GM12878 (cell line): ENCODE measurements around the gene LGALS1. TPM values are rescaled to one million over a fixed set of nuclear protein-coding genes. Genes with fewer than 3 reads are reported as not detected.
A peak's percentile ranks its signal among the peaks of the same experiment; 100 is the strongest.

Experiments
- ASH2L ChIP-seq: fragments of 300-600, 200-600 bp; sonication (generic); IDR thresholded peaks from 2 replicates; pipeline ENCODE4 v1.6.1; 2017; ENCODE audit warnings: low read depth, mild to moderate bottlenecking, borderline replicate concordance
- ATF2 ChIP-seq: IDR thresholded peaks from 2 replicates; pipeline ENCODE4 v1.6.1; 2012; ENCODE audit warnings: low read length, inconsistent platforms
- BACH1 ChIP-seq: fragments of 450-650 bp; IDR thresholded peaks from 2 replicates; pipeline ENCODE4 v1.6.1; 2017; ENCODE audit warnings: mild to moderate bottlenecking, borderline replicate concordance
- BHLHE40 ChIP-seq, 2 experiments: fragments of 450-650 bp in 1 of 2; IDR thresholded peaks; 2 replicates each; pipeline ENCODE4 v1.6.1; 2011 to 2017; ENCODE audit warnings: low read depth in 2 of 2, borderline replicate concordance in 1 of 2, improper control_type of control experiment in 1 of 2, low read length in 1 of 2, mild to moderate bottlenecking in 1 of 2
- CBFB ChIP-seq: IDR thresholded peaks from 2 replicates; pipeline ENCODE4 v1.6.1; 2016; ENCODE audit warnings: antibody characterized with exemption, low read depth
- CHD2 ChIP-seq: IDR thresholded peaks from 2 replicates; pipeline ENCODE4 v1.6.1; 2011; ENCODE audit warnings: low read depth, low read length, improper control_type of control experiment, borderline replicate concordance
- CHD4 ChIP-seq: fragments of 200-600 bp; sonication (generic); IDR thresholded peaks from 2 replicates; pipeline ENCODE4 v1.6.1; 2016; ENCODE audit warnings: mild to moderate bottlenecking
- EP300 ChIP-seq, 2 experiments: fragments of 150-350 bp in 1 of 2; IDR thresholded peaks; 2 replicates each; pipeline ENCODE4 v1.6.1; 2011 to 2012; ENCODE audit warnings: low read depth in 2 of 2, low read length in 2 of 2, borderline replicate concordance in 1 of 2, improper control_type of control experiment in 1 of 2, inconsistent platforms in 1 of 2; ENCODE audit not compliant: control insufficient read depth in 1 of 2
- GABPA ChIP-seq: IDR thresholded peaks from 2 replicates; pipeline ENCODE4 v1.6.1; 2014; ENCODE audit warnings: antibody characterized with exemption, low read depth, mild to moderate bottlenecking, inconsistent platforms
- HCFC1 ChIP-seq: fragments of 150-350 bp; IDR thresholded peaks from 2 replicates; pipeline ENCODE4 v1.6.1; 2014; ENCODE audit warnings: low read length
- HDGF ChIP-seq: fragments of 450-650 bp; IDR thresholded peaks from 2 replicates; pipeline ENCODE4 v1.6.1; 2016; ENCODE audit warnings: antibody characterized with exemption
- IKZF1 ChIP-seq: fragments of 450-650 bp; conservative IDR thresholded peaks from 2 replicates; pipeline ENCODE4 v1.6.1; 2017; ENCODE audit warnings: antibody characterized with exemption, mild to moderate bottlenecking
- MTA2 ChIP-seq: fragments of 450-650 bp; IDR thresholded peaks from 2 replicates; pipeline ENCODE4 v1.6.1; 2016; ENCODE audit warnings: low read depth, mild to moderate bottlenecking, moderate library complexity
- NBN ChIP-seq: fragments of 450-650 bp; IDR thresholded peaks from 2 replicates; pipeline ENCODE4 v1.6.1; 2016
- NFXL1 ChIP-seq: fragments of 450-650 bp; IDR thresholded peaks from 2 replicates; pipeline ENCODE4 v1.6.1; 2017; ENCODE audit warnings: antibody characterized with exemption, mild to moderate bottlenecking, borderline replicate concordance
- POLR2AphosphoS5 ChIP-seq: IDR thresholded peaks from 2 replicates; pipeline ENCODE4 v1.6.1; 2011; ENCODE audit warnings: mild to moderate bottlenecking, low read length, inconsistent platforms
- RBBP5 ChIP-seq: fragments of 200-600 bp; sonication (generic); conservative IDR thresholded peaks from 2 replicates; pipeline ENCODE4 v1.6.1; 2016
- RCOR1 ChIP-seq: conservative IDR thresholded peaks from 2 replicates; pipeline ENCODE4 v1.6.1; 2012; ENCODE audit warnings: low read depth, low read length, improper control_type of control experiment
- RELB ChIP-seq: fragments of 450-650 bp; IDR thresholded peaks from 2 replicates; pipeline ENCODE4 v1.6.1; 2017; ENCODE audit warnings: low read depth, mild to moderate bottlenecking, moderate library complexity
- SIN3A ChIP-seq: IDR thresholded peaks from 2 replicates; pipeline ENCODE4 v1.6.1; 2012; ENCODE audit warnings: low read depth, low read length, improper control_type of control experiment
- SMARCA5 ChIP-seq: fragments of 450-650 bp; IDR thresholded peaks from 2 replicates; pipeline ENCODE4 v1.6.1; 2017; ENCODE audit warnings: mild to moderate bottlenecking
- SMC3 ChIP-seq: IDR thresholded peaks from 2 replicates; pipeline ENCODE4 v1.6.1; 2011; ENCODE audit warnings: low read length, improper control_type of control experiment, borderline replicate concordance
- YBX1 ChIP-seq: fragments of 450-650 bp; IDR thresholded peaks from 2 replicates; pipeline ENCODE4 v1.6.1; 2016; ENCODE audit warnings: antibody characterized with exemption
- YY1 ChIP-seq: IDR thresholded peaks from 2 replicates; pipeline ENCODE4 v1.6.1; 2011; ENCODE audit warnings: low read depth, mild to moderate bottlenecking, low read length
- ZBED1 ChIP-seq: IDR thresholded peaks from 2 replicates; pipeline ENCODE4 v1.6.1; 2016; ENCODE audit warnings: borderline replicate concordance
- ZNF207 ChIP-seq: fragments of 450-650 bp; IDR thresholded peaks from 2 replicates; pipeline ENCODE4 v1.6.1; 2014; ENCODE audit warnings: antibody characterized with exemption, mild to moderate bottlenecking, borderline replicate concordance
- ZNF687 ChIP-seq: fragments of 450-650 bp; IDR thresholded peaks from 2 replicates; pipeline ENCODE4 v1.6.1; 2017; ENCODE audit warnings: mild to moderate bottlenecking, moderate library complexity
- polyA plus RNA-seq, 11 experiments: library from polyadenylated mRNA; depleted of rRNA in 4 of 11; unstranded in 6 of 11; stranded (reverse) in 5 of 11; fragments of >200 nt; fragmentation: Nextera tagmentation in 4 of 11; fragmentation: Illumina TruSeq in 1 of 11; extraction: Ambion mirVana in 4 of 11; extraction: Trizol in 1 of 11; gene quantifications; 1 replicate in 1 of 11; 2 replicates in 10 of 11; pipeline versions ENCODE4 v1.2.1 to v1.2.3, GENCODE V29; 2011 to 2016; ENCODE audit warnings: inconsistent platforms in 2 of 11, missing spikeins in 2 of 11, low read depth in 1 of 11
- total RNA-seq, 4 experiments: library from RNA; depleted of rRNA in 3 of 4; stranded (reverse); fragments of >200 nt in 3 of 4; fragmentation: Illumina TruSeq in 1 of 4; extraction: Trizol in 1 of 4; gene quantifications; 2 replicates each; pipeline versions ENCODE4 v1.2.1 to v1.2.3, GENCODE V29; 2013 to 2021

The LGALS1 gene
- total and polyA plus RNA-seq, 10 of the 15 experiments (the other 5 are each of a cell fraction or from before 2014, with no cell fraction given): 312 to 1,889 (median 706) TPM

- TF ChIP-seq ASH2L: no peak
- no peak for TF ChIP-seq YBX1
- TF ChIP-seq RELB: no peak
- 0 out of 2 replicates have a peak, but pooled peaks have one; percentile 44 for TF ChIP-seq ZNF207
- no peak for TF ChIP-seq MTA2
- no peak for TF ChIP-seq ATF2
- TF ChIP-seq NFXL1: no peak
- peak; percentile 73 for TF ChIP-seq YY1
- peak; percentile 85 for TF ChIP-seq SMC3
- TF ChIP-seq NBN: no peak
- TF ChIP-seq IKZF1: no peak
- TF ChIP-seq CHD2: 0 out of 2 replicates have a peak, but pooled peaks have one; percentile 11
- TF ChIP-seq ZNF687: no peak
- TF ChIP-seq CHD4: no peak
- no peak for TF ChIP-seq RCOR1
- 0 out of 4 replicates have a peak, but pooled peaks of 1 of the 2 experiments have one; percentile 43 for TF ChIP-seq BHLHE40 (IDR thresholded peaks at IDR 0.05; ENCODE audit: borderline replicate concordance in 1 of 2, low read depth in 2 of 2, low read length in 1 of 2)
- TF ChIP-seq HCFC1: no peak; the same call in 1 of the 2 replicates
- no peak for TF ChIP-seq POLR2AphosphoS5
- peak; percentile 74; the same call in 1 of the 2 replicates for TF ChIP-seq HDGF
- peak; percentile 68; the same call in 1 of the 2 replicates for TF ChIP-seq SMARCA5
- 0 out of 2 replicates have a peak, but pooled peaks have one; percentile 60 for TF ChIP-seq SIN3A
- no peak for TF ChIP-seq BACH1
- TF ChIP-seq CBFB: no peak
- no peak for TF ChIP-seq RBBP5
- TF ChIP-seq EP300 (IDR thresholded peaks at IDR 0.05; ENCODE audit: borderline replicate concordance in 1 of 2, control insufficient read depth in 1 of 2, low read depth in 2 of 2, low read length in 2 of 2): no peak
- no peak for TF ChIP-seq GABPA
- TF ChIP-seq ZBED1: no peak
Observed at GRCh38 chr22:37643225-37643847, 32.1 kb upstream of the LGALS1 start (continued).
